NCI-H2171 (cell line): Measurements from ENCODE around the gene HPCAL1.
A peak's percentile ranks its signal among the peaks of the same experiment; 100 is the strongest.

ENCODE experiments used
- DNase-seq: peaks from one replicate; lab custom pipeline; 2025; lab: John Stamatoyannopoulos, UW

Gene HPCAL1

GRCh38 chr2:10269711-10270610 is 32.7 kb upstream of the HPCAL1 start:
- DNase-seq = peak; percentile 10

DNA sequence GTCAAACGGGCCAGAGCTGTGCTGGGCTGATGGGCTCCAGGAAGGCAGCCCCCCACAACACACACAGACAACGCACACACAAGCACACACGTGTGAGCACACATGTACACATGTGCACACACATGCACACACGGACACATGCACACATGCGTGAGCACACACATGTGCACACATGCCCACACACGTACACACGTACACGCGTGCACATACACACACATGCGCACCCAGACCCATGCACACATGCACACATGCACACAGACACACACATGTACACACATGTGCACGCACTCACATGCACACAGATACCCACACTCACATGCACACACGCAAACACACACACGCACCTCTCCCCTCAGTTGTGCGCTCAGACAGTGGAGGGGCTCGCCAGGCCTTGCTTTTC is 31.2 kb upstream of the HPCAL1 start:
- no peak for DNase-seq

- DNase-seq = no peak
Measured at GRCh38 chr2:10271946-10272345, 30.8 kb upstream of the HPCAL1 start.

DNA sequence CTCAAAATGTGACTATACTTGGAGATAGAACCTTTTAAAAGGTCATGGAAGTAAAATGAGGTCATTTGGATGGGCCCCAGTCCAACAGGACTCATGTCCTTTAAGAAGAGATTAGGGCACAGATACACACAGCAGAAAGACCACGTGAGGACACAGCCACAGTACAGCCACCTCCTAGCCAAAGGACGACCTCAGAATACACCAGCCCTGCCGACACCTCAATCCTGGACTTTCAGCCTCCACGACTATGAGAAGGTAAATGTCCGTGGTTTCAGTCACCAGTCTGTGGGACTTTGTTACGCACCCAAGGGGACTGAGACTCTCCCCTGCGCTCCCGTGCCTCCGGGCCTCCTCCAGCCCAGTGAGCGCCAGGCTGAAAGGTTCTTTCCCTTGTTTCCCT is 30.2 kb upstream of the HPCAL1 start:
- DNase-seq = no peak

DNA sequence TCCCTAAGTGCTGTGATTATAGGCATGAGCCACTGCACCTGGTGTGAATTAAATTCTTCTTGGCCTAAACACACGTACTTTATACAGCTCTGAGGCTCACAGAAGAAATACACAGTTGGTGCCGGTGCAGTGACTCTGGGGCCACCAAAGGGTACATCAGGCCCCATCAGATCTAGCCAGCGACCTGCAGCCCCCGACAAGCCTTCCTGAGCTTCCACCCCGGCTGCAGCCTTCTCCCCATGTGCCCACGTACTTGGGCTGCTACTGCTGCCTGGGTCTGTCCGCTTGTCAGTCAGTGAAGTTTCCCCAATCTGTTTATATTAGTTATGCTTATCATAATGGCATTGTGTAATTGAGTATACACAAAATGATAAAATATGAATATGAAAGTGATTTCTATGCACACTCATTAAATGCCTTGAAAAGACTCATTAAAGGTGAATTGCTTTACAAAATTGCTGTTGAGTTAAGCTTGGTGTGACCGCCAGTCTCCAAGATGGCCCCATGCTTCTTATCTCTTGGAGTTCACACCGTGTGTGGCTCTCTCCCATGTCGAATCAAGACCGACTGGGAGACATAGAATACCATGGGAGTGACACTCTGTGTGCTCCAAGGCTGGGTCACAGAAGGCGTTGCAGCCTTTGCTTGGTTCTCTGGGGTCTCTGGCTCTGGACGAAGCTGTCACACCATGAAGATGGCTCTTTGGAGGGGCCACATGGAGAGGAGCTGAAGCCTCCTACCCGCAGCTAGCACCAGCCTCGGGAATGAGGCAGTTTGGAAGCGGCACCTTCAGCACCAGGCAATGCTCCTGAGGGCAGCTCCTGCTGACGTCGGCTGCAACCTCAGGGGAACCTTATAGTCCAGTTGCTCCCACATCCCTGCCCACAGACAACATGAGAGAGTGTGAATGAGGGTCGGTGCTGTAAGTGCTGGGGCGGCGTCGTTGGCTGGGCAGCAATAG is 29.2 kb upstream of the HPCAL1 start:
- no peak for DNase-seq

DNA sequence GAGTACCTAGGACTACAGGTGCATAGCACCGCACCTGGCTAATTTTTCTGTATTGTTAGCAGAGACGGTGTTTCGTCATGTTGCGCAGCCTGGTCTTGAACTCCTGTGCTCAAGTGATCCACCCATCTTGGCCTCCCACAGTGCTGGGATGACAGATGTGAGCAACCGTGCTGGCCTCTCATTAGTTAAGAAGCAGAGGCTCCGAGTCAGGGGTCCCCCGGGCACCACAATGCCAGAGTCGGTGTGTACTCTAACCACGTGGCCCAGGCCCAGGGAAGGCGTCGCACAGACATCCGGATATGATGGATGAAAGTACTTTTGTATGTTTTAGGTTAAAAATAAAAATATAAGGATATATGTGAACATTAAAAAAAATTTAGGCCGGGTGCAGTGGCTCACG is 28.3 kb upstream of the HPCAL1 start:
- no peak for DNase-seq

GRCh38 chr2:10274983-10275802 is 27.5 kb upstream of the HPCAL1 start:
- DNase-seq = no peak

GRCh38 chr2:10276481-10277292 is 26.0 kb upstream of the HPCAL1 start:
- no peak for DNase-seq

- no peak for DNase-seq
Measured at GRCh38 chr2:10277293-10278028, 25.2 kb upstream of the HPCAL1 start.

DNA sequence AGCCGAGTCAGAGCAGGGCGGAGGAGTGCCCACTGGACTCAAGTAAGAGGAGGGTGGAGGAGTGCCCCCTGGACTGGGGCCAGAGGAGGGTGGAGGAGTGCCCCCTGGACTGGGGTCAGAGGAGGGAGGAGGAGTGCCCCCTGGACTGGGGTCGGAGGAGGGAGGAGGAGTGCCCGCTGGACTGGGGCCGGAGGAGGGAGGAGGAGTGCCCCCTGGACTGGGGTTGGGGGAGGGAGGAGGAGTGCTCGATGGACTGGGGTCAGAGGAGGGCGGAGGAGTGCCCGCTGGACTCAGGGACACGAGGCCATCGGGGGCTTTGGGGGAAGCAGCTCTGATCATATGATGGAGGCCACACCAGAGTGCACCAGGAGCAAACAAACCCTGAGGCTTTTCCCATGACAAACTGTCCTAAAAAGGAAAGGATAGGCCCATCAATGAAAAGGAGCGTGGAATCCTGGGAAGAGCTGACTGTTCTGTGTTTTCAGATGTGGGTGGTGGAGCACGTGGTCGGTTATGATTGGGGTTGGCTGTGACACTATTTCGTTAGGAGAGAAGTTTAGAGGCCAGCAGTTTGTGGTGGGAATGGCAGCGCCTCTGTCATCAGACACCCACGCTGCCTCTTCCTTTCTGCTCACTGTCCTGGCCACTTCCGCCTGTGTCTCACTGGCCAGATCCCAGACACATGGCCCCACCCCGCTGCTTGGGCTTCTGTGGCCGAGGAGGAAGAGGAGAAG is 24.5 kb upstream of the HPCAL1 start:
- no peak for DNase-seq

DNA sequence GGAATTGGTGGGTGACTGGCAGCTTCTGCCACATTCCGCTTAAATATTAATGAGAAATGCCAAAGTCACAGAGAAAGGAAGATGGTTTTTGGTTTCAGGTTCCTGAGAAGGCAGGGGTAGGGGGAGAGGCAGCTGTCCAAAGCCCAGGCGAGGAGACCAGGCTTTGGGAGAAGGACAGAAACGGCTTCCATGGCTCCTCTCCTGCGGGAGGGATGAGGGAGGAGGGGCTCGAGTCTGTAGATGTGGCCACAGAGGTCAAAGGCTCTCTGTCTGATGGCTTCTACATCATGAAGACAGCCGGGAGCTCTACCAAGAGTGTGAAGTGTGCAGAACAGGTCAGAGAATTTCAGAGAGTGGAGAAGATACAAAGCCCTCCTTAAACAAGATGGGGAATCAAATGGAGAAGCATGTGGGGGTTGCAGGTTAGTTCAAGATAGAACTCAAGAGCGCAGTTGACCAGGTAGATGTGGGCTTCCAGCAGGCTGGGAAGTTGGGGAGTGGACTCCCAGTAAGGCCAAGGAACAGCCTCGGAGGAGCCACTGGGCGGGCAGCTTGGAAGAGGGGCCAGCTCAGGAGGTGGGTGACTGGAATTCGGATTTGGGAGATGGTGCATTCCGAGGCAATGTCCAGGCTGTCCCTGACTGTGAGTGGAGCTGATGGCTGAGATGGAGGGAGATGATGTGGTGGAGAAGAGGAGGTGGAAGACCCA is 23.8 kb upstream of the HPCAL1 start:
- no peak for DNase-seq

- DNase-seq = no peak
Measured at GRCh38 chr2:10279472-10279870, 23.2 kb upstream of the HPCAL1 start.

DNA sequence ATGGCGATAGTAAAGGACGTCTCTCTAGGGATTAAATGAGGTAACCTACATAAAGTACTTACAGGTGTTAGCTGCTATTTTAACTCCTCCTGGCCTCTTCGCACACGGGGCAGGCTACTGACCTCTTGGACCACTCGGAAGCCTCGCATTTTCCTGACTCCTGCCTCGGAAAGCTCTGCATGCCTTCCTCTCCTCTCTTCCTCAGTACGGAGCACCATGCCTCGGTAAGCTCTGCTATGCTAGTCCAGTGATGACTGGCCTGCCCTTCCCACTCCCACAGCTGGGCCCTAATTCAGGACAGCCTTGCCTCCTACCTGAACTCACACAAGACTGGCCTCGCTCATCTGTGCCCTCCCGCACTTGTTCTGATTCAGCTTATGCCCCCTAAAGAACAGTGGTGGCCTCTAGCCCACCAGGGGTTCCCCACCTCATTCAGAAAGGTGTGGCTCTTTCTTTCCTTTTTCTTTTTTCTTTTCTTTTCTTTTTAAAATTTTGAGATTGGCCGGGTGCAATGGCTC is 22.7 kb upstream of the HPCAL1 start:
- no peak for DNase-seq

DNA sequence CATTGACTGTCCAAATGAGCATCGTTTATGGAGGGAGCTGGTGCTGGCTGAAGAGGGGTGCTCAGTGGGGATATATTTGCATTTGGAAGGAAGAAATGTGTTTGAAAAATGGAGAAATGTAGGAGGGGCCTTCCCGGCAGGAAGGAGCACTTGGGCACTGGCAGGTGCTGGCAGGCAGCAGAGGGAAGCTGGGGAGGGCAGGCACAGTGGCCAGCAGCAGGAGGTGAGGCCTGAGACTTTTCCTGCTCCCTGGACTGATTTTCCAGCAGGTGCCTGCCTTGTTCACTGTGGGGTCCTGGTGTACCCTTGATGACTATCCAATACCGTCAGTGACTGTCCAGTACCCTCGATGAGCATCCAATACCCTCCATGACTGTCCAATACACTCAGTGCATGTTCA is 20.8 kb upstream of the HPCAL1 start:
- no peak for DNase-seq

- no peak for DNase-seq
Measured at GRCh38 chr2:10282611-10283105, 20.0 kb upstream of the HPCAL1 start.

DNA sequence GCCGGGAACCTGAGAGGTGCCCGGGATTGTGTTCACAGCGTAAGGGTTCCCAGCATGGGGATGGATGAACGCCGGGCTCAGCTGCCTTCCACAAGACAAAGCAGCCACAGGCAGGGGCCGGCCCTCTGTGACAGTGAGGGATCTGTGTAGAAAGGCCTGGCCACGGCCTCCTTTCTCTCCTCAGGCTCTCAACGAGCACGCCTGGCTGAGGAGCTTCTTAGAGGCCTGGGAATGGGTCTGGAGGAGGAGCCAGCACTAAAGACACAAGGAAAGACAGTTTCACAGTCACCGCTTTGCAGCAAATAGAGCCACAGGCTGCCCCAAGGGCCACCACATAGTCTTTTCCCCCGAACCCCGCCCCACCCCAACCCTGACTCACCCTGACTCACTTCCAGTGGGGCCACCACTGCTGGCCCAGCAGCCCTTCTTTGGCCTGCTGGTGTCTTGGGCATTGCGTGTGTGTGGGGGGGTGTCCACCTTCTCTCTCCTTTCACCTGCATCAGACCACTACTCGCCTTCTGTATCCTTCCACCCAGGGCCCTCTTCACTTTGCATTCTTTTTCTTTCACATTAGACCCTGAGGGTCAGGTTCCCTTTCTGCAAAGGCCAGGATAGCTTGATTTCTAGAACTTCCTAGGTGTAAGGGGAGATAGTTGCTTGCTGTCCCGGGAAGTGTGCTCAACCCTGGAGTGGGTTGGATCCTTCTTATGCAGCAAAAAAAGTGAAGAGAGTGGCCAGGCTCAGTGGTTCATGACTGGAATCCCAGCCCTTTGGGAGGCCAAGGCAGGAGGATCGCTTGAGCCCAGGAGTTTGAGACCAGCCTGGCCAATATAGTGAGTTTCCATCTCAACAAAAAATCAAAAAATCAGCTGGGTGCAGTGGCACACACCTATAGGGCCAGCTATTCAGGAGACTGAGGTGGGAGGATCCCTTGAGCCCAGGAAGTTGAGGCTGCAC is 19.3 kb upstream of the HPCAL1 start:
- no peak for DNase-seq

GRCh38 chr2:10284108-10284870 is 18.4 kb upstream of the HPCAL1 start:
- DNase-seq = no peak
